Large intestine (tissue), 3 donors: ENCODE results near the gene PRICKLE4. TPM values are rescaled to one million over a fixed set of nuclear protein-coding genes. Genes with fewer than 3 reads are reported as not detected.

Experiments
- DNase-seq, 2 donors: peaks; one replicate each; pipeline versions ENCODE4 v3.0.0 to v3.0.0-alpha.2; 2013
- H3K27ac ChIP-seq: one replicate; pipeline ENCODE4 v1.5.1; 2013; ENCODE audit warnings: low read length
- H3K27me3 ChIP-seq: 2 replicates; pipeline ENCODE4 v1.6.1; 2013; ENCODE audit warnings: low read length; ENCODE audit not compliant: control insufficient read depth, insufficient read depth
- H3K36me3 ChIP-seq: 2 replicates; pipeline ENCODE4 v1.6.1; 2013; ENCODE audit warnings: low read length; ENCODE audit not compliant: control insufficient read depth, insufficient read depth
- H3K4me1 ChIP-seq: one replicate; pipeline ENCODE4 v1.6.1; 2013; ENCODE audit warnings: low read length; ENCODE audit not compliant: control insufficient read depth, insufficient read depth
- H3K4me3 ChIP-seq: one replicate; pipeline ENCODE4 v1.5.1; 2013; ENCODE audit warnings: low read length
- H3K9me3 ChIP-seq: one replicate; pipeline ENCODE4 v1.6.1; 2013; ENCODE audit warnings: mild to moderate bottlenecking, low read depth, low read length, moderate library complexity; ENCODE audit not compliant: control insufficient read depth
- WGBS: methylation state at CpG from one replicate; pipeline ENCODE4 v1.1.5; 2013; ENCODE audit warnings: low lambda C conversion rate; ENCODE audit not compliant: insufficient coverage; 5-methylcytosine and 5-hydroxymethylcytosine counted together
- polyA plus RNA-seq: library from polyadenylated mRNA; unstranded; fragments of 120-200 nt; gene quantifications from one replicate; pipeline ENCODE4 v1.2.1, GENCODE V29; 2013

PRICKLE4 gene
- polyA plus RNA-seq, 1 donor: 3.7 TPM

DNA sequence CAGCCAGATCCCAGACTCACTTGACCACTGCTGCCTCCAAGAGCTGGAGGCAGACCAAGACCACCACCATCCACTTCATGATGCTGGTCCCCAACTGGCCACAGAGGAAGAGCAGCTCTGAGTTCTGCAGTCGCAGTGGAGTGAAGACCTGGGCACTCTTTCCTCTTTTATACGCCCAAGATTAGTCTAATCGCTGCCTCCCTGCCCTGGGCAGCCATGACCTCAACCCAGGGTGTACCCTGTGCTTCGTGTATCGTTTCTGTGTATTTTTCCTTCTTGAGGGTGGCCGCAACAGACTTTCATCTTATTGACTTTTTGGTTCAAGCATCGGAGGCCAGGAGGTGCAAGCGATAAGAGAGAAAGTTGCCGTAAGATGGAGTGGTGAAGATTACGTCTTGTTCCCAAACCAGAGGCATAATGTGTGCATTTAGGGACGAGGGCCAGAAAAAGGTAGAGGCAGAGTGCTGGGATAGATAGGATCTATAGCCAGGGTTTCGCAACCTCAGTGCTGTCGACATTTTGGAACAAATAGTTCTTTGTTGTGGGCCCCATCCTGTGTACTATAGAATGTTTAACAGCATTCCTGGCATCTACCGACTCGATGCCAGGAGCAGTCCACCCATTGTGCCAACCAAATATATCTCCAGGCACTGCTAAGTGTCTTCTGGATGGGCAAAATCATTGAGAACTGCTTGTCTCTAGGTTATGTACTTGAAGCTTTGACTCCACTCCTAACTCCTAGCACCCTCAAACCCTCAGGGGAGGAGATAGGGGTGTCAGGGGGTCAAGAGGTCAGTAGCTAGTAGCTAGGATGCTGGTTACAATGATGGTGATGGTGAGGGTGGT lies 33.1 kb upstream of the PRICKLE4 start, which contains the start of gene PGC:
Gene PGC, minus strand, starts transcription at position 142 of the 846 bp plus-strand sequence. Its CDS starts 63 bp downstream, at position 79.
- 61% methylated on average over 5 of the region's 15 CpGs for WGBS
- Histone ChIP-seq H3K36me3 (no peaks in the 10 kb centered on the region), H3K27me3 (no peaks in the 10 kb centered on the region), H3K4me1 (peaks cover under 1% of the 10 kb centered on the region), H3K27ac (no peak within 1 kb of the TSS), H3K9me3 (no peaks in the 10 kb centered on the region), H3K4me3 (no peak within 1 kb of the TSS)
- DNase-seq: peak in 1 of 2 donors; percentile 41

DNA sequence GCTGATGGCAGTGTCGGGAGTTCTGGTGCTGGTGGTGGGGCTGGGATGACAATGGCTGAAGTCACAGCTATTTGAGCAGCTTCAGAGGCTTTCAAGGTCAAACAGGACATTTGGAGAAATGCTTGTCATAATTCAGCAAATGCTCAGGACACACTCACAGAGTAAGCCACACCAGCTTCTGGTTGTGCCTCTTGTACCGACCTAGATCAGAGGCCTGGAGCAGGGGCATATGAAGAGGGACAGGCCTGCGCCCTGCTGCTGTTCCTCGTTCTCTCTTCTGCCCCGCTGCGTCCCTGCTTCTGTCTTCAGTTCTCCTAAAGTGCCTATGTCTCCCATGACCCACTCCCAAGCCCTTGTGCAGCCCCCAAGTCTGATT lies 32.5 kb upstream of the PRICKLE4 start:
- Histone ChIP-seq H3K27ac (no peak overlapping the region), H3K36me3 (no peaks in the 10 kb centered on the region), H3K4me1 (no peaks in the 10 kb centered on the region), H3K4me3 (no peak overlapping the region), H3K9me3 (no peaks in the 10 kb centered on the region), H3K27me3 (no peaks in the 10 kb centered on the region)
- DNase-seq: no peak
- no CpG with 5 or more reads among the region's 6 CpGs for WGBS

DNA sequence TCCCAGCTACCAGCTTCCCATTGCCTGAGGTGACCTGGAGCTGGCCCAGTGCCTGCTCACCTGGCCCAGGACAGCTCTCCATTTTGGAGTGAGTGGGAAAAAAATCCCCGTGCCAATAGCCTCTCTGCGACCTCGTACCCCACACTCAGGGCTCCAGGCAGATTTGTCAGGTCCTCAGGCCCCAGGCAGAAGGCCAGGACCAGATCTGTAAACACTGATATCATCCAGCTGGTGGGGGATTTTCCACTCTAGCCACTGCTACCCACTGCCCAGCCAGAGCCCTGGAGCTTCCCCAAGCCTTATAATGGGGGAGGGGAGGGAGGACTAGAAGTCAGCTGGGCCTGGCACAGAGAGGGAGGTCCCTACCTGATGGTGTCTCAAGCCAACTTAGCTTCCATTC lies 32.0 kb upstream of the PRICKLE4 start:
- H3K9me3 ChIP-seq: no peaks in the 10 kb centered on the region
- no peak overlapping the region for H3K27ac ChIP-seq
- no peaks in the 10 kb centered on the region for H3K4me1 ChIP-seq
- no CpG with 5 or more reads among the region's 3 CpGs for WGBS
- H3K4me3 ChIP-seq: no peak overlapping the region
- H3K36me3 ChIP-seq: no peaks in the 10 kb centered on the region
- no peaks in the 10 kb centered on the region for H3K27me3 ChIP-seq
- no peak for DNase-seq

DNA sequence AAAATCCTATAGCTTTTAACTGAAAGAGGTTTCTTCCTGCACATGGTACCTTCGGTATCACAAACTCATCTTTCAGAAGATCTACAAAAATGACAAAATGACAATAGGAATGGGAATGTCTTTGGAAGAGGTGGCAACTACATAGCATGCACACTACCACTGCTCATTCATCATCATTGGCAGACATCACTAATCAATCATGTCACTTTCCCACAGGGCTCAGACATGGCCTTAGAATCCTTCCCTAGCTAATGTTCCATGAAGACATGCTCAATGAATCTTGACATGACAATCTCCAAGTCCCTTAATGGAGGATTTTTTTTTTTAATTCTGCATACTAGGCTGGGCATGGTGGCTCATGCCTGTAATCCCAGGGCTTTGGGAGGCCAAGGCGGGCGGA lies 30.2 kb upstream of the PRICKLE4 start:
- Histone ChIP-seq H3K9me3 (no peaks in the 10 kb centered on the region), H3K4me3 (no peak overlapping the region), H3K36me3 (no peaks in the 10 kb centered on the region), H3K27me3 (no peaks in the 10 kb centered on the region), H3K4me1 (no peaks in the 10 kb centered on the region), H3K27ac (no peak overlapping the region)
- 100% methylated on average over 1 of the region's 3 CpGs for WGBS
- DNase-seq: no peak

DNA sequence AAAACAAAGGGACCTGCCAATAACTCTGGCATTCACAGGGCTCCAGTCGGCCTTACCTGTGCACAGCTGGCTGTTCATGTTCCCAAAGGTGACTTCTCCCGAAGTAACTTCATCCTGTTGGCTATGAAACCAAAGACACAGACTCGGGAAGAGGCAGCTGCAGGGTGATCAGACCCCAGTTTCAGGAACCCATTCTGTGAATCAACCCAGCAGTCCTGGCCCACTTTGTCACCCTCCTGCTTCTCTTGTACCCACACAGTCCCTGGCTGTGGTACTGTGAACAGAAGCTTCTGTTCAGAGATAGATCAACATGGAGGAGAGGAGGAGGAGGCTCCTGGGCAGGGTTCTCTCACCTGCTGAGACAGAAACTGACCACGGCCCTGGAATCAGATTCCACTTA lies 24.7 kb upstream of the PRICKLE4 start:
- H3K4me1 ChIP-seq: no peaks in the 10 kb centered on the region
- WGBS: no CpG with 5 or more reads among the region's 4 CpGs
- no peak overlapping the region for H3K4me3 ChIP-seq
- DNase-seq: no peak
- no peaks in the 10 kb centered on the region for H3K9me3 ChIP-seq
- H3K36me3 ChIP-seq: no peaks in the 10 kb centered on the region
- no peaks in the 10 kb centered on the region for H3K27me3 ChIP-seq
- H3K27ac ChIP-seq: no peak overlapping the region

DNA sequence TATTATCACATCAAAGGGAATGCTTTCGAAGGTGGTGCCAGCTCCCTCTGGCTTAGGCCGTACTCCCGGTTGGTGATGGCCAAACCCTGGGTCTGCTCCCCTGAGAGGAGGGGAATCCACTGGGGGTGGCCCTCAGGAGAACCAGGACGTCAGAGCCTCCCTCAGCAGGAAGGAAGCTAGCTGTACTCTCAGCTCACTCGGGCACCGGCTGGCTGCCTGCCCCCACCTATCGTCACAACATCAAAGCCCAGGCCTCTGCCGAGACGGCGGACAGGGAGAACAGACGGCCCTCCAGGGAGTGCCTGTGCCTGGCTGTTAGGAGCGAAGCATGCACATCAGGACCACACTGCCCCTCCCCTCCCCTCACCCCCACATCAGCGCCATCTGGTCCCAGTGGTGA lies 24.2 kb upstream of the PRICKLE4 start:
- Histone ChIP-seq H3K9me3 (no peaks in the 10 kb centered on the region), H3K36me3 (no peaks in the 10 kb centered on the region), H3K4me1 (no peaks in the 10 kb centered on the region), H3K4me3 (no peak overlapping the region), H3K27me3 (no peaks in the 10 kb centered on the region), H3K27ac (no peak overlapping the region)
- no peak for DNase-seq
- no CpG with 5 or more reads among the region's 13 CpGs for WGBS

DNA sequence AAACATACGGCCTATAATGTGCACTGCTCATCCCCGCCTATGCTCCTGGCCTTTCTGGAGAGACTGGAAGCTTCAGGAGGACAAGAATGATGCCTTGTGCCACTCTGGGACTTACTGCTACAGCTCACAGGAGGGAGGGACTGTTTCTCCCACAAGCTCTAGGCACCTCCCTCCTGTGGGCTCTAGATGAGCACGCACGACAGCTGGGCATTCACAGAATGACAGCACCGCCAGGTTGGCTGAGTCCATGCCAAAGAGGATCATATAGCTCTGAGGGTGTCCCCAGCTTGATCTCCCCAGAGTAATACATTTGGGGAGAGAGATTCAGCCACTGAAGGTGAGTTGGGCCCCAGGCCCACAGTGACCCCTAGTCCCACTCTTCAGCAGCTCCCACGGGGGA lies 23.3 kb upstream of the PRICKLE4 start:
- no peaks in the 10 kb centered on the region for H3K9me3 ChIP-seq
- no peak overlapping the region for H3K4me3 ChIP-seq
- no peak for DNase-seq
- no peak overlapping the region for H3K27ac ChIP-seq
- WGBS: no CpG with 5 or more reads among the region's 6 CpGs
- H3K27me3 ChIP-seq: no peaks in the 10 kb centered on the region
- no peaks in the 10 kb centered on the region for H3K4me1 ChIP-seq
- H3K36me3 ChIP-seq: no peaks in the 10 kb centered on the region

DNA sequence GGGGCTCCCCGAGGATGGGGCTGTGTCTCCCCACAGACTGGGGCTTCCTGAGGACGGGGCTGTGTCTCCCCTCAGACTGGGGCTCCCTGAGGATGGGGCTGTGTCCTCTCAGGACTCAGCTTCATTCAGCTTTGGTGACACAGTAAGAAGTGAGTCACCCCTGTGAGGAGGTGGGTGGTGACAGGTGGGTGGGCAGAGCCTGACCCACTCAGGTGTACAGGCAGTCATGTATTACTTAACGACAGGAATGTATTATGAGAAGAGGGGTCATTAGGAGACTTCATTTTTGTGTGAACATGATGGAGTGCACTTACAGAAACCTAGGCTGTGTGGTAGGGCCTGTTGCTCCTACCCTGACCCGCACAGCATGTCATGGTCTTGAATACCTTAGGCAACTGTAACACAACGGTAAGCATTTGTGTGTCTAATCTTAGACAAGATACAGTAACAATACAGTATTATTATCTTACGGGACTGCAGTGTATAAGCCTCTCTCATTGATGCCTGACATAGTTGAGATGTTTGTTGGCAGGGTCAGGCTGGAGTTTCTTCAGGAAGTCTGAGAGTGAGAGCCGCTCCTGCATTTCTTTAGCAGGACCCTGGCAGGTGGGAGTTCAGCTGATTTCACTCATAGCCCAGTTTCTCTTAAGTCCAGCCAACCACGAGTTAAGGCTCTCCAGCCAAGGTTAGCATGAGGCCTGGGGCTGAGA lies 22.5 kb upstream of the PRICKLE4 start:
- Histone ChIP-seq H3K9me3 (no peaks in the 10 kb centered on the region), H3K4me1 (no peaks in the 10 kb centered on the region), H3K4me3 (no peak overlapping the region), H3K27ac (no peak overlapping the region), H3K27me3 (no peaks in the 10 kb centered on the region), H3K36me3 (no peaks in the 10 kb centered on the region)
- DNase-seq: no peak
- WGBS: no CpG with 5 or more reads among the region's 8 CpGs

DNA sequence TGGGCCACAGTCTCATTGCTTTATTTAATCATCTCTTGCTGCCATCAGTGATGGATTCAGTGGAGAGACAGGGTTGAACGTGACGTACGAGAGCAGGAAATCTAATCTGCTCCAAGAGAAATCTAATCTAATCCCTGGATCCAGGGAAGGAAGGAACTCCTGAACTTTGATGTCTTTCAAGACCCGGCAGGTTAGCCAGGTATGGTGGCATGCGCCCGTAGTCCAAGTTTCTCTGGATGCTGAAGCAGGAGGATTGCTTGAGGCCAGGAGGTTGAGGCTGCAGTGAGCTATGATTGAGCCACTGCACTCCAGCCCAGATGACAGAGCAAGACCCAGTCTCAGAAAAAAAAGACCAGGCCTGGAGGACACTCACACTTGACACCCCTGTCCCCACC lies 21.9 kb upstream of the PRICKLE4 start:
- WGBS: no CpG with 5 or more reads among the region's 6 CpGs
- DNase-seq: no peak
- Histone ChIP-seq H3K4me3 (no peak overlapping the region), H3K9me3 (no peaks in the 10 kb centered on the region), H3K27ac (no peak overlapping the region), H3K36me3 (no peaks in the 10 kb centered on the region), H3K27me3 (no peaks in the 10 kb centered on the region), H3K4me1 (no peaks in the 10 kb centered on the region)

DNA sequence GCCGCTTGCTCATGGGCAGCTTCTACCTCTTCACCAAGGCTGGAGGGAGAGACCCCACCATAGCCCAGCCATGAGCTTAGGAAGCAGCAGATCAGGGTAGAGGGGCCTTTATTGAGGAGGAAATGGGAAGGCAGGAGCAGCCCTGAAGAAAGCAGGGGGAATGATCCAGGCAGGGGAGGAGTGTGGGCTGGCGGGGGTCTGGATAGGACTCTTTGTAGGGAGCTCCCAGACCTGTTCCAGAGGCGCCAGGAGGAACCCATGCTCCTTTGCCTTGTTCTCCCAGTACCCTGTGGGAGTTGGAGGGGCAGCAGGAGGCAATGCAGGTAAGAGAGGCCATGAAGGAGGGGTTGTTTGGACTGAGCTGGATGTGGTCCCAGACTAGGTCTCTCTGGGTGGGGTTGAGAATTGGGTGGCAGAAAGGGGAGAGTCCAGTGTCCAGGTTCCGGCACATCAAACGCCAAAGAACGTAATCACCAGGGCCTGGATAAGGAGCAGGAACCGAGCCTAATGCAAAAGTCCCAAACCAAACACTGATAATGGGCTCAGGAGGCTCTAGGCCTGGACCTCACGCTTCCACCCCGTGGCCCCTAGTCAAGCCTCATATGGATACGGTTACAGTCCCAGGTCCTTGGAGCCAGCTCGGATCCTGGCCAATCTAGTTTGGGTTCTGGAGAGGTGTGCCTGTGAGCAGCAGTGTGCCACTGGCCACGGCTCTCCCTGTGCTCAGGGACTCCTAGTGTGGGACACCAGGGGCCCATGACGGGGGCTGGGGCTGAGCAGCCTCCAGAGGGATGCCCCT lies 21.3 kb upstream of the PRICKLE4 start:
- Histone ChIP-seq H3K27ac (no peak overlapping the region), H3K4me3 (no peak overlapping the region), H3K9me3 (no peaks in the 10 kb centered on the region), H3K27me3 (no peaks in the 10 kb centered on the region), H3K4me1 (no peaks in the 10 kb centered on the region), H3K36me3 (no peaks in the 10 kb centered on the region)
- no CpG with 5 or more reads among the region's 13 CpGs for WGBS
- no peak for DNase-seq
